T-cell (primary cell): ENCODE data around the gene ESPNL. TPM values are rescaled to one million over a fixed set of nuclear protein-coding genes. Genes with fewer than 3 reads are reported as not detected.

Experiments used
- ATAC-seq, 4 experiments: fragments of 200-7000 bp in 3 of 4; fragments of 150-1000 bp in 1 of 4; cut with Tn5 transposase; replicated peaks in 1 of 4; 1 replicate in 3 of 4; 2 replicates in 1 of 4; pipeline ENCODE4 v1.10.0; 2021; ENCODE audit warnings: moderate library complexity in 3 of 4, mild to moderate bottlenecking in 2 of 4, moderate number of reproducible peaks in 1 of 4
- CTCF ChIA-PET, 2 donors: fragments of 300-600 bp; sonication (Branson Sonifier 250); formaldehyde crosslinking; loops; one replicate each; lab custom pipeline; 2022; ENCODE audit warnings: antibody characterized with exemption in 2 of 2; lab: Charles Lee
- POLR2A ChIA-PET, 2 donors: fragments of 300-600 bp; sonication (Branson Sonifier 250); formaldehyde crosslinking; loops; one replicate each; lab custom pipeline; 2022; ENCODE audit warnings: antibody characterized with exemption in 2 of 2; lab: Charles Lee
- DNase-seq, 35 experiments: peaks; one replicate each; pipeline versions ENCODE4 v3.0.0 to v3.0.0-alpha.2; 2013 to 2023
- H3K27ac ChIP-seq: one replicate; pipeline ENCODE4 v1.5.1; 2013; ENCODE audit warnings: low read length
- H3K27me3 ChIP-seq, 2 experiments: replicated peaks in 1 of 2; 1 replicate in 1 of 2; 2 replicates in 1 of 2; pipeline versions ENCODE4 v1.6.1 to v1.7.0; 2013; ENCODE audit warnings: low read length in 1 of 2, mixed read lengths in 1 of 2; ENCODE audit not compliant: control insufficient read depth in 2 of 2, insufficient read depth in 2 of 2; ENCODE audit errors: extremely low read depth in 1 of 2
- H3K36me3 ChIP-seq, 2 donors: 1 replicate in 1 of 2; 2 replicates in 1 of 2; pipeline versions ENCODE4 v1.6.1 to v1.7.0; 2013; ENCODE audit warnings: low read length in 1 of 2; ENCODE audit not compliant: control insufficient read depth in 2 of 2, insufficient read depth in 1 of 2; ENCODE audit errors: extremely low read depth in 1 of 2
- H3K4me1 ChIP-seq, 2 experiments: 1 replicate in 1 of 2; 2 replicates in 1 of 2; pipeline versions ENCODE4 v1.6.1 to v1.7.0; 2013; ENCODE audit warnings: low read length in 2 of 2, mixed read lengths in 1 of 2; ENCODE audit not compliant: insufficient read depth in 2 of 2, control insufficient read depth in 1 of 2; ENCODE audit errors: extremely low read depth in 1 of 2
- H3K4me3 ChIP-seq, 2 donors: 1 replicate in 1 of 2; 2 replicates in 1 of 2; pipeline versions ENCODE4 v1.5.1 to v1.7.0; 2013; ENCODE audit warnings: mild to moderate bottlenecking in 2 of 2, low read length in 1 of 2, moderate library complexity in 1 of 2; ENCODE audit not compliant: control insufficient read depth in 1 of 2; ENCODE audit errors: extremely low read depth in 1 of 2
- H3K9me3 ChIP-seq: 2 replicates; pipeline ENCODE4 v1.7.0; 2013
- H3K27ac Mint-ChIP-seq, 2 donors: one replicate each; pipeline ENCODE4 v1.8.0; 2020 to 2021; ENCODE audit warnings: mild to moderate bottlenecking in 2 of 2, mixed read lengths in 2 of 2
- H3K27me3 Mint-ChIP-seq, 2 donors: one replicate each; pipeline ENCODE4 v1.8.0; 2021 to 2022; ENCODE audit warnings: mixed read lengths in 2 of 2
- H3K36me3 Mint-ChIP-seq: one replicate; pipeline ENCODE4 v1.8.0; 2021; ENCODE audit warnings: mixed read lengths
- H3K4me1 Mint-ChIP-seq, 3 donors: one replicate each; pipeline ENCODE4 v1.8.0; 2020 to 2022; ENCODE audit warnings: mixed read lengths in 3 of 3, mild to moderate bottlenecking in 1 of 3
- H3K4me3 Mint-ChIP-seq, 3 donors: one replicate each; pipeline ENCODE4 v1.8.0; 2020 to 2022; ENCODE audit warnings: mild to moderate bottlenecking in 3 of 3, mixed read lengths in 3 of 3, moderate library complexity in 3 of 3
- H3K9me3 Mint-ChIP-seq, 3 donors: one replicate each; pipeline ENCODE4 v1.8.0; 2020 to 2022; ENCODE audit warnings: mixed read lengths in 3 of 3
- WGBS: methylation state at CpG from one replicate; pipeline ENCODE4 v1.1.5; 2013; ENCODE audit warnings: missing lambda C conversion rate; ENCODE audit not compliant: insufficient coverage; 5-methylcytosine and 5-hydroxymethylcytosine counted together
- total RNA-seq, 35 experiments: library from RNA in 6 of 35; stranded (reverse) in 6 of 35; fragments of 120-200 nt in 1 of 35; gene quantifications; one replicate each; pipeline versions ENCODE4 v1.2.1 to v1.2.4 and lab custom pipeline; 2013 to 2026

ESPNL gene
- total RNA-seq, 5 donors from 2014 or later (not counting 1 experiment from before 2014, with no cell fraction given): 0.10 to 0.44 (median 0.25) TPM; not detected in 2

DNA sequence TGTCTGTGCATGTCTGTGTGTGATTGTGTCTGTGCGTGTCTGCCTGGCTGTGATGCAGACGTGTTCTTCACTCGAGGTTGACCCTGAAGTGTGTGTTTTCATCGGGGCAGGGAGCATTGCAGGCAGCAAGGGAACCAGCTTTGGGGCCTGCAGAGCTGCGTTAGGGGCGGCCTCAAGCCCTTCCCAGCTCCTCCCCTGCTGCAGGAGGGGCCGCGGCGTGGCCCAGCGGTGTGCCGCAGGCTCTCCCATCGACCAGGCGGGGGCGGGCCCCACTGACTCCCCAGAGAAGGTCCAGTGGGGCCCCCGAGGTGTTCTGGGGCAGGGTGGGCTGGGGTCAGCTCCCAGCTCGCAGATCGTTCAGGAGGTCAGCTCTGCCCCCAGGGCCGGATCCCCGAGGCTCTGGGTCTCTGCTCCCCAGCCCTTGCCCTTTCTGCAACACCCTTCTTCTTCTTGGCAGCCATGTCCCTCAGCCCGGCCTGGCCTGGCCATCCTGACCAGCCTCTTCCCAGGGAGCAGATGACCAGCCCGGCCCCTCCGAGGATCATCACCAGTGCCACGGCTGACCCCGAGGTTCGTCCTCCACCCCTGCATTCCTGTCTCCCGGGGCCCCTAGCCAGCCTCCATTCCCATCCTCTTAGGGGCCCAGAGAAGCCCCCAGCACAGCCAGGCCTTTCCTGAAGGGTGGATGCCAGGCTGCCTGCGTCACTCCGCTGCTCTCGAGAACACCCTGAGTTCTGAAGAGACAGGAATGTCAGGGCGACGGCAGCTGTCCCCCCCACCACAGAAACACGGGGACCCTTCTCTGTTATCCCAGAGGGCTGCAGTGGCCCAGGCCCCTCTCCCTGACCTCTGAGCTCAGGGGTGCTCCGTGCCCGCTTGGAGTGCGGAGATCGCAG, 27.3 kb downstream of the ESPNL start:
- Histone ChIP-seq H3K4me3 (no peak overlapping the region), H3K27me3 (peaks cover 0 to 9% of the 10 kb centered on the region in 2 experiments), H3K9me3 (no peaks in the 10 kb centered on the region), H3K36me3 (no peaks in the 10 kb centered on the region), H3K27ac (no peak overlapping the region), H3K4me1 (peaks cover 0 to 6% of the 10 kb centered on the region in 2 experiments)
- WGBS: 77% methylated on average over 28 of the region's 36 CpGs
- Mint-ChIP-seq H3K4me1 (no peaks in the 10 kb centered on the region), H3K4me3 (no peak overlapping the region), H3K27me3 (no peaks in the 10 kb centered on the region), H3K27ac (no peak overlapping the region), H3K9me3 (no peaks in the 10 kb centered on the region), H3K36me3 (no peaks in the 10 kb centered on the region)
- ATAC-seq (peak in 3 of 4 experiments; percentile 44 to 65 (median 45)), DNase-seq (peak in 1 of 35 experiments; percentile 23)
- CTCF ChIA-PET: no interaction called here
- POLR2A ChIA-PET: no interaction called here

DNA sequence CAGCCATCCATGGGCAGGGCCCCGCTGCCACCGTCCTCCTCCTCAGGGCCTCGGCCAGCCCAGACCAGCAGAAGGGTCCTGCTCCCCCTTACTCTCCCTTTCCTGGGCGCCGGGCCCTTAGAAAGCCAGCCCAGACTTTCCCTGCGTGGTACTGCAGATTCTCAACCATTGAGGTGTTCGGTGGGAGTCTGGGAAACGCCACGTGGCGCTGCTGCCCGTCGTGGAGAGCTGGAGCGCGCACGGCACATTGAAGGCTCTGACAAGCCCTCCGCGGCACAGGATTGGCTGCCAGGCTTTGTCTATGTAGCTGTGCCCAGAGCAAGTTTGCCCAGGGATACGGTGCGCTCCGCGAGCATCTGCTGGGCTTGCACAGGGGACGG, 27.9 kb downstream of the ESPNL start:
- no peaks in the 10 kb centered on the region for H3K27me3 Mint-ChIP-seq
- Histone ChIP-seq H3K27me3 (peaks cover 0 to 9% of the 10 kb centered on the region in 2 experiments), H3K9me3 (no peaks in the 10 kb centered on the region), H3K4me1 (peaks cover 0 to 6% of the 10 kb centered on the region in 2 experiments), H3K4me3 (no peak overlapping the region), H3K36me3 (no peaks in the 10 kb centered on the region), H3K27ac (no peak overlapping the region)
- no peak overlapping the region for H3K4me3 Mint-ChIP-seq
- no peak overlapping the region for H3K27ac Mint-ChIP-seq
- H3K36me3 Mint-ChIP-seq: no peaks in the 10 kb centered on the region
- H3K9me3 Mint-ChIP-seq: no peaks in the 10 kb centered on the region
- WGBS: 86% methylated on average over 17 of the region's 22 CpGs
- POLR2A ChIA-PET: no interaction called here
- H3K4me1 Mint-ChIP-seq: no peaks in the 10 kb centered on the region
- ATAC-seq (no peak), DNase-seq (no peak)
- CTCF ChIA-PET: no interaction called here

DNA sequence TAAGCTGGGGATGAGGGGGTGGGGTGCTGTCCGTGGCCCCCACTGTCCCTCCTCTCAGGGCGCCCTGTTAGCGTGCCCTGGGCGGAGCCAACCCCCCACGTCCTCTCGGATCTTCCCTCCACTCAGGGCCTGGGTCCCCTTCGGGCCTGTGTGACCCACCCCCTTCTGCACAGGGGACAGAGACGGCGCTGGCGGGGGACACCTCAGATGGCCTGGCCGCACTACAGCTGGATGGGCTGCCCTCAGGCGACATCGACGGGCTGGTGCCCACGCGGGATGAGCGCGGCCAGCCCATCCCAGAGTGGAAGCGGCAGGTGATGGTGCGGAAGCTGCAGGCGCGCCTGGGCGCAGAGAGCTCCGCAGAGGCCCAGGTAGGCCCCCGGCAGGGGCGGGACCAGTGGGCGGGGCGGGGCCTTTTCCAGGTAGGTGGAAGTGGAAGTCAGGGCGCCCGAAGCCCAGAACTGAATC, 28.4 kb downstream of the ESPNL start:
- Mint-ChIP-seq H3K36me3 (no peaks in the 10 kb centered on the region), H3K4me3 (no peak overlapping the region), H3K4me1 (no peaks in the 10 kb centered on the region), H3K27ac (no peak overlapping the region), H3K9me3 (no peaks in the 10 kb centered on the region), H3K27me3 (no peaks in the 10 kb centered on the region)
- ChIA-PET POLR2A (no interaction called here), CTCF (interaction anchor here in 1 of 2 donors (0.5 kb wide), 1 partner anchor 9 kb away, joined by 3 read pairs; no protein-coding TSS in a partner anchor)
- Histone ChIP-seq H3K4me3 (no peak overlapping the region), H3K27ac (no peak overlapping the region), H3K27me3 (peaks cover 0 to 9% of the 10 kb centered on the region in 2 experiments), H3K4me1 (peaks cover 0 to 6% of the 10 kb centered on the region in 2 experiments), H3K36me3 (no peaks in the 10 kb centered on the region), H3K9me3 (no peaks in the 10 kb centered on the region)
- no peak for DNase-seq
- no peak for ATAC-seq
- WGBS: 69% methylated on average over 28 of the region's 30 CpGs

DNA sequence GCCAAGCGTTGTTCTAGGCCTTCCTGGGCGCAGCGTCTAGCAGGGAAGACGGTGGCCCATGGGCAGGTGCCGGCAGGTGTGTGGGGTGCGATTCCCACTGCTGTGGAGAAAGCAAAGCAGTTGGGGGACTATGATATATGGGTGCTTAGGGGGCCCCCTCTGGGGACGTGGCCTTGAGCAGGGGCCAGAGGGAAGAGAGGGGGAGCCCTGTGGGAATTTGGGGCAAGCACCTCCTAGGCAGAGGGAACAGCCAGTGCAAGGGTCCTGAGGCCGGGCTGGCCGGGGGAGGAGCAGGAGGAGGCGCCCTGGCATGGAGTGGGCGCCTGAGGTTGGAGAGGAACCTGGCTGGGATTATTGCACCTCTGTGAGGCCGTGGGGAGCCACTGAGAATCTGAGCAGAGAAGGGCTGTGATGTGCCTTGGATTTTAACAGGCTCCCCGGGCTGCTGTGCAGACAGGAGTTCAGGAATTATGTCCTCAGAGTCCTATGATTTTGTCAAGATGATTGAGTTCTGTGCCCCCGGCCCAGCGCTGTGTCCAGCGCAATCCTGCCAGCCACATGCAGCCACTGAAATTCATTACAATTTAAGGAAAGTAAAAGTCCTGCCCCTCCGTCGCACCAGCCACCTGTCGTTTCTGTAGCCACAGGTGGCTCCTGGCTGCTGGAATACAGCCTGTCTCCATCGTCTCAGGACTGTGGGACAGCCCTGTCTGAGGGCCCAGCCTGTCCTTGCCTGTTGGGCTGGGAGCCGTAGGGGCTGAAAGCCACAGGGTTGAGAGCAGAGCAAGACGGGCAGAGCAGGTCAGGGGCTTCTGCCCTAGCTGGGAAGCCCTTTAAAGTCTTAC, 29.2 kb downstream of the ESPNL start:
- WGBS: 88% methylated on average over 22 of the region's 22 CpGs
- H3K27me3 ChIP-seq: peaks cover 0 to 9% of the 10 kb centered on the region in 2 experiments
- Mint-ChIP-seq H3K27me3 (no peaks in the 10 kb centered on the region), H3K4me3 (no peak overlapping the region), H3K4me1 (no peaks in the 10 kb centered on the region), H3K27ac (no peak overlapping the region), H3K9me3 (no peaks in the 10 kb centered on the region), H3K36me3 (no peaks in the 10 kb centered on the region)
- H3K36me3 ChIP-seq: no peaks in the 10 kb centered on the region
- DNase-seq: no peak
- ChIA-PET POLR2A (no interaction called here), CTCF (interaction anchor here in 1 of 2 donors (0.5 kb wide), 1 partner anchor 10 kb away, joined by 3 read pairs; no protein-coding TSS in a partner anchor)
- H3K9me3 ChIP-seq: no peaks in the 10 kb centered on the region
- H3K4me1 ChIP-seq: peaks cover 0 to 6% of the 10 kb centered on the region in 2 experiments
- no peak overlapping the region for H3K27ac ChIP-seq
- no peak for ATAC-seq
- H3K4me3 ChIP-seq: no peak overlapping the region

DNA sequence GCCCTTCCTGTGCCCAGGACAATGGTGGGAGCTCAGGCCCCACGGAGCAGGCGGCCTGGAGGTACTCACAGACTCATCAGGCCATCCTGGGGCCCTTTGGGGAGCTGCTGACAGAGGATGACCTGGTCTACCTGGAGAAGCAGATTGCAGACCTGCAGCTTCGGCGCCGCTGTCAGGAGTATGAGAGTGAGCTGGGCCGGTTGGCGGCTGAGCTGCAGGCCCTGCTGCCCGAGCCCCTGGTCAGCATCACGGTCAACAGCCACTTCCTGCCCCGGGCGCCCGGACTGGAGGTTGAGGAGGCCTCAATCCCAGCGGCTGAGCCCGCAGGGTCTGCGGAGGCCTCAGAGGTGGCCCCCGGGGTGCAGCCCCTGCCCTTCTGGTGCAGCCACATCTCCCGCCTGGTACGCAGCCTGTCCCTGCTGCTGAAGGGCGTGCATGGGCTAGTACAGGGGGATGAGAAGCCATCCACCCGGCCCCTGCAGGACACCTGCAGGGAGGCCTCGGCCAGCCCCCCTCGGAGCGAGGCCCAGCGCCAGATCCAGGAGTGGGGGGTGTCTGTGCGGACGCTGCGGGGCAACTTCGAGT, 30.1 kb downstream of the ESPNL start:
- H3K27me3 ChIP-seq: peaks cover 0 to 9% of the 10 kb centered on the region in 2 experiments
- ChIA-PET CTCF (no interaction called here), POLR2A (no interaction called here)
- DNase-seq (no peak), ATAC-seq (peak in 1 of 4 experiments; percentile 5)
- Mint-ChIP-seq H3K9me3 (no peaks in the 10 kb centered on the region), H3K27ac (no peak overlapping the region), H3K4me1 (no peaks in the 10 kb centered on the region), H3K36me3 (no peaks in the 10 kb centered on the region), H3K4me3 (no peak overlapping the region), H3K27me3 (no peaks in the 10 kb centered on the region)
- WGBS: 84% methylated on average over 27 of the region's 28 CpGs
- no peak overlapping the region for H3K4me3 ChIP-seq
- H3K36me3 ChIP-seq: no peaks in the 10 kb centered on the region
- H3K9me3 ChIP-seq: no peaks in the 10 kb centered on the region
- H3K4me1 ChIP-seq: peaks cover 0 to 6% of the 10 kb centered on the region in 2 experiments
- no peak overlapping the region for H3K27ac ChIP-seq
